Lower lobe of right lung (tissue), 2 donors: ENCODE results near the gene GSG1L. TPM values are rescaled to one million over a fixed set of nuclear protein-coding genes. Genes with fewer than 3 reads are reported as not detected.

ENCODE experiments used
- ATAC-seq, 2 donors: fragments of 200-7000 bp; cut with Tn5 transposase; one replicate each; pipeline ENCODE4 v1.9.1; 2020 to 2022; ENCODE audit warnings: mild to moderate bottlenecking in 2 of 2, moderate library complexity in 2 of 2
- DNase-seq: peaks from one replicate; pipeline ENCODE4 v3.0.0-alpha.2; 2020
- H3K27ac ChIP-seq: fragments of 200-600 bp; one replicate; pipeline ENCODE4 v1.8.0; 2022
- H3K27me3 ChIP-seq: fragments of 200-600 bp; one replicate; pipeline ENCODE4 v1.8.0; 2022; ENCODE audit warnings: low read depth
- H3K36me3 ChIP-seq: fragments of 200-600 bp; one replicate; pipeline ENCODE4 v1.8.0; 2022; ENCODE audit warnings: mild to moderate bottlenecking
- H3K4me1 ChIP-seq: fragments of 200-600 bp; one replicate; pipeline ENCODE4 v1.8.0; 2022
- H3K4me3 ChIP-seq: fragments of 200-600 bp; one replicate; pipeline ENCODE4 v1.8.0; 2022; ENCODE audit warnings: mild to moderate bottlenecking
- H3K9me3 ChIP-seq: fragments of 200-600 bp; one replicate; pipeline ENCODE4 v1.8.0; 2022
- intact Hi-C: fragments of 100-400 bp; cut with DNase I; formaldehyde crosslinking; loops from one replicate; pipeline ENCODE4 v1.11.0; 2022
- total RNA-seq: library from RNA; stranded (reverse); fragmentation: NEBNext Ultra II Directional; extraction: Animal tissue kit (Norgen Biotek cat#: 25700); gene quantifications from one replicate; pipeline ENCODE4 v1.2.1, GENCODE V29; 2021
- TF ChIP-seq, protein P1 (sequence below): fragments of 200-600 bp; IDR thresholded peaks from one replicate; pipeline ENCODE4 v1.8.0; 2022; ENCODE audit warnings: antibody characterized with exemption, mild to moderate bottlenecking
- donor health status: DM: no; HTN: yes; CAD: no; lungs with severe emphysema.

Gene GSG1L
- total RNA-seq, 1 donor from 2014 or later = 0.30 TPM

DNA sequence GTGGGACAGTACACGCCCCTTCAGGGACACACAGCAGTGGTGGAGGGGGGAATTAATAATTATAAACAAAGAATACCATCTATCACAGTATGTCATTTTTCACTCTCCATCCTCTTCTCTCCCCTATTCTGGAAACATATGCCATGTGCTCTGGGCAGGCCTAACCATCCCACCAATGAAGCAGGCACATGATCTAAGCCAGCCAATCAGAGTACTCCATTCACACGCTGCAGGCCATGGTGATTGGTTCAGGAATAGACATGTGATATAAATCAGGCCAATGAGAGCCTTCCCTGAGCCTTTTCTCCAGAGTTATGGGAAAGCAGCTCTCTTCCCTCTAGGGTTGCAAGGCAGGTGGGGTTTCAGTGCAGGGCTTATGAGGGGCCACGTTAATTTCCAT is 36.5 kb downstream of the GSG1L start:
- DNase-seq (no peak), ATAC-seq (no peak)
- Histone ChIP-seq H3K27ac (no peak overlapping the region), H3K9me3 (no peaks in the 10 kb centered on the region), H3K27me3 (no peaks in the 10 kb centered on the region), H3K4me1 (no peaks in the 10 kb centered on the region), H3K36me3 (no peaks in the 10 kb centered on the region), H3K4me3 (no peak overlapping the region)
- TF ChIP-seq, protein P1, sequence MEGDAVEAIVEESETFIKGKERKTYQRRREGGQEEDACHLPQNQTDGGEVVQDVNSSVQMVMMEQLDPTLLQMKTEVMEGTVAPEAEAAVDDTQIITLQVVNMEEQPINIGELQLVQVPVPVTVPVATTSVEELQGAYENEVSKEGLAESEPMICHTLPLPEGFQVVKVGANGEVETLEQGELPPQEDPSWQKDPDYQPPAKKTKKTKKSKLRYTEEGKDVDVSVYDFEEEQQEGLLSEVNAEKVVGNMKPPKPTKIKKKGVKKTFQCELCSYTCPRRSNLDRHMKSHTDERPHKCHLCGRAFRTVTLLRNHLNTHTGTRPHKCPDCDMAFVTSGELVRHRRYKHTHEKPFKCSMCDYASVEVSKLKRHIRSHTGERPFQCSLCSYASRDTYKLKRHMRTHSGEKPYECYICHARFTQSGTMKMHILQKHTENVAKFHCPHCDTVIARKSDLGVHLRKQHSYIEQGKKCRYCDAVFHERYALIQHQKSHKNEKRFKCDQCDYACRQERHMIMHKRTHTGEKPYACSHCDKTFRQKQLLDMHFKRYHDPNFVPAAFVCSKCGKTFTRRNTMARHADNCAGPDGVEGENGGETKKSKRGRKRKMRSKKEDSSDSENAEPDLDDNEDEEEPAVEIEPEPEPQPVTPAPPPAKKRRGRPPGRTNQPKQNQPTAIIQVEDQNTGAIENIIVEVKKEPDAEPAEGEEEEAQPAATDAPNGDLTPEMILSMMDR = no peak
- intact Hi-C loops = no loop called here

DNA sequence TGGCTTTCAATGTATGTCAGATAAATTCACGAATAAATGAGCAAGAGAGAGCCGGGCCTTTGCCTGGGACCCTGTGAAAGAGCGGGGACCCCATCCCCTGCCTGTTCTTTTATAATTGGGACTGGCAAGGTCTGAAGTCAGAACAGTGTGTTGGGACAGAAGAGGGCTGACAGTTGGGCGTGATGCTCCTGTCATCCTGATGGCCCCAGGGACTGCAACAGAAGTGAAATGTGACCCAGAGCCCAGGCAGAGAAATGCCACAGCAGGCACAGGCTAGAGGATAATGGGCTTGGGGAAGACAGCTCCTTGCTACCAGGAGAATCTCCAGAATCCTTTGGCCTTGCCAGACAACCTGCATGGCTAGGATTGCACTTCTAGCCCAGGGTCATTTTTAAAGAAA is 37.9 kb downstream of the GSG1L start:
- intact Hi-C loops = no loop called here
- no peaks in the 10 kb centered on the region for H3K36me3 ChIP-seq
- no peak overlapping the region for H3K27ac ChIP-seq
- DNase-seq = no peak
- no peak overlapping the region for H3K4me3 ChIP-seq
- no peaks in the 10 kb centered on the region for H3K4me1 ChIP-seq
- ATAC-seq = no peak
- H3K27me3 ChIP-seq = no peaks in the 10 kb centered on the region
- peaks cover 4% of the 10 kb centered on the region for H3K9me3 ChIP-seq
- TF ChIP-seq, protein P1 = no peak

DNA sequence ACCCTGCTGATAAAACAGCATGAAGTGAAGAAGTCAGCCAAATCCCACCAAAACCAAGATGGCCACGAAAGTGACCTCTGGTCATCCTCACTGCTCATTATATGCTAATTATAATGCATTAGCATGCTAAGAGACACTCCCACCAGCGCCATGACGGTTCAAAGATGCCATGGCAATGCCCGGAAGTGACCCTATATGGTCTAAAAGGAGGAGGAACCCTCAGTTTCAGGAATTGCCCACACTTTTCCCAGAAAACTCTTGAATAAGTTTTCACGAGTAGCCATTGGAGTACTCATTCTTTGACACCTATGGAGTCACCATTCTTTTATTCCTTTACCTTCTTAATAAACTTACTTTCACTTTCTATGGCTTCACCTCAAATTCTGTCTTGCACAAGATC is 44.3 kb downstream of the GSG1L start:
- no peaks in the 10 kb centered on the region for H3K36me3 ChIP-seq
- no peak for ATAC-seq
- intact Hi-C loops = no loop called here
- TF ChIP-seq, protein P1 = no peak
- no peak overlapping the region for H3K27ac ChIP-seq
- no peak for DNase-seq
- peaks cover 11% of the 10 kb centered on the region for H3K9me3 ChIP-seq
- no peak overlapping the region for H3K4me3 ChIP-seq
- no peaks in the 10 kb centered on the region for H3K27me3 ChIP-seq
- H3K4me1 ChIP-seq = no peaks in the 10 kb centered on the region

DNA sequence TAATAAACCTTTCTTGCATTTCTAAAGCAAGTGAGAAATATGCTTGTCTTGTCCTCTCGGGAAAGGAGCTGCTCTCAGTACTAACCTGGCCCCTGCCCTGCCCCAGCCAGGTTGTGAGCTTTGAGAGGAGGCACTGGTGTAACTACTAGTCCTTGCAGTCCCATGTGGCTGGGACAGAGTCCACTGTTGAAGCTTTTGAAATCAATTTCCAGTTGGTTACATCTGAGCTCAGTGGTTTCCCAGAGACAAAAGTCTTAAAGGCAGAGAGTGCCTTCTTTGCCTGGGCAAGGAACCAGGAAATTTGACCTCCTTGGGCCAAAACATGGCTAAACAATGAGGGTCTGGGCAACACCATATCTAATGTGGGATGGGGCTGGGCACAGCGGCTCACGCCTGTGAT is 48.7 kb downstream of the GSG1L start:
- no peak overlapping the region for H3K27ac ChIP-seq
- H3K4me3 ChIP-seq = no peak overlapping the region
- H3K9me3 ChIP-seq = no peaks in the 10 kb centered on the region
- intact Hi-C loops = no loop called here
- no peaks in the 10 kb centered on the region for H3K4me1 ChIP-seq
- no peak for ATAC-seq
- TF ChIP-seq, protein P1 = no peak
- H3K27me3 ChIP-seq = peaks cover 3% of the 10 kb centered on the region
- no peak for DNase-seq
- no peaks in the 10 kb centered on the region for H3K36me3 ChIP-seq

DNA sequence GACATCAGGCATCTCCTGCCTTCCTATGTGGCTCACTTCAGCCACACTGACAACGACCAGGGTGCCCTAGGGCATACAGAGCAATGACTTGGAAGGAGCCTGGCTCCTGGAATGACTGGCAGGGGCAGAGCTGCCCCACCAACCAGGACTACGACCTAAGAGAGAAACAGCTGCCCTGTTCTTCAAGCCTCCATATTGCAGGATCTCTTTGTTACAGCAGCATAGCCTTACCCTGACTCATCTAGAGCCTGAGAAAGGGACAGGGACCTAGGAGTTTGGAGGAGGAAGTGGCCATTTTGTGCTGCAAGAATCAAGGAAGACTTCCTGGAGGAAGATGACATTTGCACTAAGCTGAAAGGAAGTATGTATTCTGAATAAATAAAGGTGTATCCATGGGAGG is 49.6 kb downstream of the GSG1L start:
- no peaks in the 10 kb centered on the region for H3K4me1 ChIP-seq
- no peak overlapping the region for H3K4me3 ChIP-seq
- DNase-seq (no peak), ATAC-seq (no peak)
- peaks cover 3% of the 10 kb centered on the region for H3K27me3 ChIP-seq
- no peaks in the 10 kb centered on the region for H3K36me3 ChIP-seq
- no peaks in the 10 kb centered on the region for H3K9me3 ChIP-seq
- intact Hi-C loops = no loop called here
- H3K27ac ChIP-seq = no peak overlapping the region
- TF ChIP-seq, protein P1 = no peak

DNA sequence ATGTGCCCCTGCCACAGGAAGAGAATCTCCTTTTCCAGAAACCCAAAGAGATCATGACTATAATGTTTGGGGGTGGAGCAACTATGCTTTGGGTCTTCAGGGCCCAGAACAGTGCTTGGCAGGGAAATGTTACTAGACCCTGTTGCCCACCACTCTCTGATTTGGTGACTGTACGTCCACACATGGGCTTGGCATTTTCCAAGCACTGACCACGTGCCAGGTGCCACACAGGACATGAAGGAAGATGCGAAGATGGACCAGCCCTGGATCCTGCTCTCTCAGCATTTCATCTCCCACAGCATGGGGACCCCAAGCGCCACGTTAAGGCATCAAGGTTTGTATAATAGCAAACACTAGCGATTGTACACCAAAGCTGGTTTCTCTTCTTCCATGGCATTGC is 50.1 kb downstream of the GSG1L start:
- intact Hi-C loops = no loop called here

More for the DNA sequence above, 50.1 kb downstream of the GSG1L start:
- TF ChIP-seq, protein P1 = no peak
- Histone ChIP-seq H3K27me3 (peaks cover 3% of the 10 kb centered on the region), H3K4me1 (no peaks in the 10 kb centered on the region), H3K27ac (no peak overlapping the region), H3K9me3 (no peaks in the 10 kb centered on the region), H3K36me3 (no peaks in the 10 kb centered on the region), H3K4me3 (no peak overlapping the region)
- ATAC-seq (no peak), DNase-seq (no peak)
